ENCODE results near the gene ATP1A2.

The ATP1A2 gene

DNA sequence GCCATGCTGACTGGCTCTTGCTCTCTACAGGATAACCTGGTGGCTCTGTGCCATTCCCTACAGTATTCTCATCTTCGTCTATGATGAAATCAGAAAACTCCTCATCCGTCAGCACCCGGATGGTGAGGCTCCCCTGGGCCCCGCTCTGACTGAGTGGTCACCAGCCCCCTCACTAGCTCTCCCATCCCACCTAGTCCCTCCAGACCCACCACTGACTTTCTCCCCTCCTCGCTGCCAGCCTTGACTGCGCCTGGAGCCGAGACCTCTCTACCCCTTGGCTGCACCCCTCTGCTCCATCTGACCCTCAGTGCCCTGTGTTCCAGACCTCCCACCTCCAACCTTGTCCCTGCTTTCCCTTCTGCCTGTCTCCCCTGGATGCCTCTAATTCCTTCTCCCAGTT lies 70.7 kb downstream of the ATP1A2 start:
- DNase-seq: no peak

GRCh38 chr1:160186729-160187128 lies 71.2 kb downstream of the ATP1A2 start:
- no peak for DNase-seq

DNA sequence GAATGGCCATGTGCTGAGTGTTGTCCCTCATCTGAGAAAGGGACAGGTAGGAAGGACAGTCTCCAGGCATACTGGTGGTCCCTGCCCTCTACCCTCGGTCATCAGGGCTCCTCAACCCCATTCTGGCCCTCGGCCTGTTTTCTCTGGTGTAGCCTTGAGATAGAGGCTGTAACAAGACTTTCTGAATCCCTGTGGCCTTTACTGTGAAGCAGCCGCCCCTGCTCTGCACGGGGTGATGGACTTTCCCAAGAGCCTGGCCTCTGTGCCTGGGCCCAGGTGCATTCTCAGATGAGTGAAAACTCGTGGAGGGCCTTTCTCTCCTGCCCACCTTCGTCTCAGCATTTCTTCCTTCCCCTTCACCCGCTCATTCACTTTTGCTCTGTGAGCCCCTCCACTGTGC lies 71.8 kb downstream of the ATP1A2 start:
- no peak for DNase-seq

DNA sequence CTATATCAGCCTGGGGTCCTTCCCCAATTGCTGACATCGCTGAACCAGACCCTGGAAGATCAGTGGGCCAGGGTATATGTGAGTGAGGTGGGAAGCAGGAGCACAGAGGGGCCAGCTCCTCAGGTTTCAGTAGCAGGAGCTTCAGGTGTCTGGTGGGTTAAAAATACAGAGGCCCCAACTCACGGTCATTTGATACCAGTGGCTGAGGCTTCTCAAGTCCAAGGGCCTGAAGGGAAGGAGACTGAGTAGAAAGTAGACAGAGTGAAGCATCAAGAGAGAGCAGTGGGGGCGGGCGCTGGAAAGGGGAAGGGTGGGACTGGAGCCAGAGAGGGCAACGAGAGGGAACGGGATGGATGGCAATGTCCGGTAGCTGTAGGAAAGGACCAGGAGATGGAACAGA lies 72.8 kb downstream of the ATP1A2 start:
- DNase-seq: no peak

DNA sequence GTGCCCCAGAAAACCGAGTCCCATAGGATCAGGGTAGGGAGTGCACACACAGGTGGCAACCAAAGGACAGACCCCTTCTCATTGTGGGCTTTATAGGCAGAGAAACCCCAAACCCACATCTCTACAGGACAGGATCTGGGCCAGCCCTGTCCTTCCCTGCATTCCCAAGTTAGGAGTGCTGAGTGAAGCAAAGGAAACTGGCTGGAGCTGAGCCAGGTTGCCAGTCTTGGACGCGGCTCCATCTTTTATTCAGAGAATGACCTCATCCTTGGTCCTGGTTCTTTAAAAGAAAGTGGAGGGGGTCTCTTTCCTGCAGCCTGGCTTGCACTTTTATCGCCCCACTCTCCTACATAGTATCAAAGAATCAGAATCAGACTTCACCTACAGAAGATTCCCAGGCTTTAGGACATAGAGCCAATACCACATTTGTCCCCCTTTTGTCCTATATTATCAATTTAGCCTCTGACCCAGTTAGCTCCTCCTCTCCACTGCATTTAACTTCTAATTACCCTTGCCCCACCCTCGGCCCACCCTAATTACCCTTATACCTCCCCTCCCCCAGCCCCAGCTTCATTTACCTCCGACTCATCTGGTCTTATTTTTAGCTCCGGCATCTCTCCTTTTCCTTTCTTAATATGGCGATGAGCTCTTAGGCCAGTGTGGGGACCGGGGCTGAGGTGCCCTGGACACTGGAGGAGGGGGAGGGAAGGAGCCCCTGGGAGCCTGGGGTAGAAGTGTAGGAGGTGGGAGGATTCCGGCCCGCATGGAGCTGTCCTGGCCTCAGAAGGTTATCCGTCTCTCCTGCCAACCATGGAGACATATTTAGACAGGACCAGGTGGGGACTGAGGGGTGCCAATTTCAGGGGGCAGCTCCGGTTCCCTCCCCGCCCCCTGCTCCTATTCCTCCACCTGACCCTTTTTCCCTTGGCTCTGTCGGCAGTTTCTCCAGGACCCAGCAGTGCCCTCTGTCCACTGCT lies 74.4 kb downstream of the ATP1A2 start, which contains the start of gene CASQ1:
Gene CASQ1 (plus strand): TSS at position 927 of the 977 bp plus-strand sequence. CDS start 177 bp downstream, outside the sequence.
- peak; percentile 50 for DNase-seq

DNA sequence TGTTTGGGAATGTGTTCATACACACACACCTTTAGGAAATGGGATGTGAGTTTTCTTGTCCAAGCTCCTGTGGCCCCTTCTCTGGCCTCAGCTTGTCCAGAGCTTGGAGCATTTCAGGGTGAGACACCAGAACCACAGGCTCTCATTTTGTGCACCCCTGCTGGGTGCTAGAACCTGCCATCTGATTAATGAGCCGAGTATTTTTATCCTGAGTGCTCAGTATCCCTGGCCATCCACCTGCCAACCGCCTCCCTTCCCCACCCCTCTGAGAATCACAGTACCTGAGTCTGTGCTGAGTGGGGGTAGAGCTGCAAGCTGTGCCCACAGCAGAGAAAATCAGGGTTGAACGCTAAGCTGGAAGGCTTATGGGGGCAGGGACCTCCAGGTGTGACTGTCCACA lies 76.2 kb downstream of the ATP1A2 start:
- no peak for DNase-seq

DNA sequence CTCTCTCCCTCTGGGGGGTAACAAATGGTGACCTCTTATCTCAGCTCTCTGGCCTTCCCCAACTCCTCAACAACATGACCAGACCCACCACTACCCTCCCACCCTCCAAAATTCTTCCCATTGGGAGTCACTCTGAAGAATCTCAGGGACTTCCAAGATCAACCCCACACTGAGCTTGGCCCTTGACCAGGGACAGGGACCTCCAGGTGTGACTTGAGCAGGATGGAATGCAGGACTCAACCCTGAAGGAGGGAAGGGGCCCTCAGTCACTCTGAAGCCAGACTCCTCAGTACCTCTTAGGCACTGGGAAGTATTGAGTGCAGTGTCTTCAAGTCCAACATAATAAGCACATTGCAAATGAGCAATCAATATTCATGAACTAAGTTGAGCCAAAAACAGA lies 76.7 kb downstream of the ATP1A2 start:
- DNase-seq: no peak
